Progenitor cell of endocrine pancreas (in vitro differentiated cells): ENCODE results near the gene LHX4. TPM values are rescaled to one million over a fixed set of nuclear protein-coding genes. Genes with fewer than 3 reads are reported as not detected.

Experiments used
- DNase-seq: peaks from one replicate; pipeline ENCODE4 v3.0.0; 2021; ENCODE audit warnings: low spot score; ENCODE audit not compliant: unreplicated experiment
- H3K27ac Mint-ChIP-seq: 2 replicates; pipeline ENCODE4 v1.8.0; 2021; ENCODE audit warnings: mild to moderate bottlenecking, moderate library complexity, mixed read lengths
- H3K27me3 Mint-ChIP-seq: 2 replicates; pipeline ENCODE4 v1.8.0; 2021; ENCODE audit warnings: mixed read lengths
- H3K36me3 Mint-ChIP-seq: 2 replicates; pipeline ENCODE4 v1.8.0; 2022; ENCODE audit warnings: mixed read lengths; ENCODE audit not compliant: insufficient read depth
- H3K4me1 Mint-ChIP-seq: 2 replicates; pipeline ENCODE4 v1.8.0; 2021; ENCODE audit warnings: low read depth, mixed read lengths
- H3K4me3 Mint-ChIP-seq: 2 replicates; pipeline ENCODE4 v1.8.0; 2021; ENCODE audit warnings: low read depth, mild to moderate bottlenecking, moderate library complexity, mixed read lengths
- H3K9me3 Mint-ChIP-seq: 2 replicates; pipeline ENCODE4 v1.8.0; 2021; ENCODE audit warnings: low read depth, mixed read lengths
- CTCF ChIP-seq: fragments of 200-600 bp; sonication (generic); IDR thresholded peaks from one replicate; pipeline ENCODE4 v1.5.0; 2021; ENCODE audit warnings: antibody characterized with exemption, mild to moderate bottlenecking; ENCODE audit not compliant: unreplicated experiment
- total RNA-seq: library from RNA; stranded (reverse); gene quantifications from 2 replicates; pipeline ENCODE4 v1.2.1, GENCODE V29; 2021

Gene LHX4
- total RNA-seq, 1 donor from 2014 or later, result 0.55 TPM

- Mint-ChIP-seq H3K4me1 (no peaks in the 10 kb centered on the region), H3K36me3 (peaks cover 20% of the 10 kb centered on the region), H3K4me3 (no peak overlapping the region), H3K9me3 (peaks cover 12% of the 10 kb centered on the region), H3K27me3 (no peaks in the 10 kb centered on the region), H3K27ac (no peak overlapping the region)
- no peak for DNase-seq
- no peak for TF ChIP-seq CTCF
Measured at GRCh38 chr1:180288940-180289339, 58.9 kb downstream of the LHX4 start.

GRCh38 chr1:180290265-180291001 lies 60.4 kb downstream of the LHX4 start:
- no peak for TF ChIP-seq CTCF
- no peak for DNase-seq
- H3K27ac Mint-ChIP-seq, result no peak overlapping the region
- peaks cover 12% of the 10 kb centered on the region for H3K9me3 Mint-ChIP-seq
- no peak overlapping the region for H3K4me3 Mint-ChIP-seq
- H3K27me3 Mint-ChIP-seq, result no peaks in the 10 kb centered on the region
- no peaks in the 10 kb centered on the region for H3K4me1 Mint-ChIP-seq
- H3K36me3 Mint-ChIP-seq, result peaks cover 21% of the 10 kb centered on the region

- H3K27ac Mint-ChIP-seq, result no peak overlapping the region
Measured at GRCh38 chr1:180291004-180291403, 60.9 kb downstream of the LHX4 start.

GRCh38 chr1:180294711-180295110 lies 64.6 kb downstream of the LHX4 start:
- TF ChIP-seq CTCF, result no peak
- peaks cover 22% of the 10 kb centered on the region for H3K36me3 Mint-ChIP-seq
- H3K4me3 Mint-ChIP-seq, result no peak overlapping the region

More at GRCh38 chr1:180291004-180291403, 60.9 kb downstream of the LHX4 start:
- no peak overlapping the region for H3K4me3 Mint-ChIP-seq
- TF ChIP-seq CTCF, result no peak
- H3K4me1 Mint-ChIP-seq, result no peaks in the 10 kb centered on the region
- no peak for DNase-seq
- no peaks in the 10 kb centered on the region for H3K27me3 Mint-ChIP-seq
- H3K9me3 Mint-ChIP-seq, result peaks cover 12% of the 10 kb centered on the region
- peaks cover 21% of the 10 kb centered on the region for H3K36me3 Mint-ChIP-seq

GRCh38 chr1:180295999-180296398 lies 65.9 kb downstream of the LHX4 start:
- Mint-ChIP-seq H3K4me3 (no peak overlapping the region), H3K9me3 (peaks cover 12% of the 10 kb centered on the region), H3K4me1 (peaks cover 3% of the 10 kb centered on the region), H3K27ac (no peak overlapping the region), H3K27me3 (no peaks in the 10 kb centered on the region), H3K36me3 (peaks cover 17% of the 10 kb centered on the region)
- no peak for DNase-seq
- TF ChIP-seq CTCF, result no peak

More at GRCh38 chr1:180294711-180295110, 64.6 kb downstream of the LHX4 start:
- H3K27ac Mint-ChIP-seq, result no peak overlapping the region
- peaks cover 12% of the 10 kb centered on the region for H3K9me3 Mint-ChIP-seq
- peaks cover 3% of the 10 kb centered on the region for H3K4me1 Mint-ChIP-seq
- no peak for DNase-seq
- no peaks in the 10 kb centered on the region for H3K27me3 Mint-ChIP-seq
